GM23338 (cell line): Measurements from ENCODE around the gene SUPV3L1.

Source experiments
- CREB1 ChIP-seq: fragments of 250-450 bp; sonication (Bioruptor Pico); IDR thresholded peaks from 2 replicates; pipeline ENCODE4 v1.5.0; 2020; ENCODE audit warnings: low read depth, mild to moderate bottlenecking, moderate library complexity
- CTCF ChIP-seq, 2 experiments: fragments of 200-600 bp in 1 of 2; sonication (generic) in 1 of 2; conservative IDR thresholded peaks; 2 replicates each; pipeline versions ENCODE4 v1.5.1 to v1.6.1; 2016 to 2017; ENCODE audit warnings: antibody characterized with exemption in 2 of 2, low read depth in 2 of 2, mild to moderate bottlenecking in 2 of 2, moderate library complexity in 1 of 2
- EZH2 ChIP-seq: fragments of 200-600 bp; sonication (generic); IDR thresholded peaks from one replicate; pipeline ENCODE4 v1.8.0; 2017; ENCODE audit warnings: antibody characterized with exemption, mild to moderate bottlenecking, low read depth; ENCODE audit not compliant: unreplicated experiment
- EZH2phosphoT487 ChIP-seq: fragments of 200-600 bp; sonication (generic); IDR thresholded peaks from one replicate; pipeline ENCODE4 v1.8.1; 2018; ENCODE audit warnings: antibody characterized with exemption; ENCODE audit not compliant: unreplicated experiment
- JUNB ChIP-seq: IDR thresholded peaks from one replicate; pipeline ENCODE4 v1.6.1; 2016; ENCODE audit warnings: antibody characterized with exemption; ENCODE audit not compliant: unreplicated experiment
- POLR2AphosphoS5 ChIP-seq: IDR thresholded peaks from 2 replicates; pipeline ENCODE4 v1.6.1; 2016; ENCODE audit warnings: antibody characterized with exemption, low read depth
- REST ChIP-seq: IDR thresholded peaks from one replicate; pipeline ENCODE4 v1.6.1; 2018; ENCODE audit warnings: antibody characterized with exemption; ENCODE audit not compliant: unreplicated experiment
- STAT1 ChIP-seq: IDR thresholded peaks from one replicate; pipeline ENCODE4 v1.6.1; 2016; ENCODE audit warnings: antibody characterized with exemption; ENCODE audit not compliant: unreplicated experiment

DNA sequence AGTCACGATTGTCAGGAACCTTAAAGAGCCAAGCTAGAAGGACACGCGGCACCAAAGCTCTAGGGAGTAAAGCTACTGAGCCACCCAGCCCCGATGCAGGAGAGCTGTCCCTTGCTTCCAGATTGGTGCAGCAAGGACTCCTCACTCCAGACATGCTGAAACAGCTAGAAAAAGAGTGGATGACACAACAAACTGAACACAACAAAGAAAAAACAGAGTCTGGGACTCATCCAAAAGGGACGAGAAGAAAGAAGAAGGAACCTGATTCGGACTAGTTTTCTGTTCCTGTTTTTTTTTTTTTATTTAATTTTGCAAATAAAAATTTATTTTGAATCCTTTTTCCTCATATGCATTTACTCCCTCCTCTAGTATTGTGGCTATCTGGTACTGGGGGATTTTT lies 28.7 kb downstream of the SUPV3L1 start:
- TF ChIP-seq CTCF (conservative IDR thresholded peaks at IDR 0.05; ENCODE audit: low read depth in 2 of 2) (no peak), POLR2AphosphoS5 (no peak), REST (no peak), EZH2 (no peak), JUNB (no peak), EZH2phosphoT487 (no peak), CREB1 (CRISPR knock-in tag) (no peak), STAT1 (no peak)
